Duodenal mucosa (tissue), 2 donors: ENCODE results near the gene HTR1A.

Experiments
- H3K27ac ChIP-seq: one replicate; pipeline ENCODE4 v1.7.0; 2013; ENCODE audit warnings: low read depth, low read length
- H3K27me3 ChIP-seq, 2 donors: one replicate each; pipeline ENCODE4 v1.7.0; 2013; ENCODE audit warnings: low read length in 2 of 2, control low read depth in 1 of 2; ENCODE audit not compliant: insufficient read depth in 2 of 2, control insufficient read depth in 1 of 2
- H3K36me3 ChIP-seq, 2 donors: one replicate each; pipeline ENCODE4 v1.7.0; 2013; ENCODE audit warnings: low read length in 2 of 2, control low read depth in 1 of 2; ENCODE audit not compliant: insufficient read depth in 2 of 2, control insufficient read depth in 1 of 2
- H3K4me1 ChIP-seq, 2 donors: one replicate each; pipeline ENCODE4 v1.7.0; 2013; ENCODE audit warnings: low read length in 2 of 2, control low read depth in 1 of 2; ENCODE audit not compliant: insufficient read depth in 2 of 2, control insufficient read depth in 1 of 2
- H3K4me3 ChIP-seq, 2 donors: one replicate each; pipeline ENCODE4 v1.7.0; 2013; ENCODE audit warnings: low read length in 2 of 2, low read depth in 1 of 2
- H3K9ac ChIP-seq, 2 donors: one replicate each; pipeline ENCODE4 v1.7.0; 2013; ENCODE audit warnings: low read length in 2 of 2, low read depth in 1 of 2
- H3K9me3 ChIP-seq, 2 donors: one replicate each; pipeline ENCODE4 v1.7.0; 2013; ENCODE audit warnings: low read length in 2 of 2, control low read depth in 1 of 2; ENCODE audit not compliant: control insufficient read depth in 1 of 2

The HTR1A gene

GRCh38 chr5:63911871-63912270 lies 50.4 kb downstream of the HTR1A start:
- peaks cover 0 to 5% of the 10 kb centered on the region in 2 donors for H3K9me3 ChIP-seq
- H3K4me1 ChIP-seq = no peaks in the 10 kb centered on the region
- no peak overlapping the region for H3K4me3 ChIP-seq

More at GRCh38 chr5:63911871-63912270, 50.4 kb downstream of the HTR1A start:
- Histone ChIP-seq H3K27me3 (no peaks in the 10 kb centered on the region), H3K36me3 (no peaks in the 10 kb centered on the region), H3K9ac (no peak overlapping the region), H3K27ac (no peak overlapping the region)
